SW480 (cell line): ENCODE data around the gene CDH3.
"Not testable (repeated sequence)": the region's sequence is repeated elsewhere in the genome, so short reads cannot be mapped to it uniquely, and the experiment has no call there.

Experiments used
- DNase-seq: peaks from one replicate; pipeline ENCODE4 v3.0.0-alpha.2; 2016; ENCODE audit warnings: low spot score

CDH3 gene

DNA sequence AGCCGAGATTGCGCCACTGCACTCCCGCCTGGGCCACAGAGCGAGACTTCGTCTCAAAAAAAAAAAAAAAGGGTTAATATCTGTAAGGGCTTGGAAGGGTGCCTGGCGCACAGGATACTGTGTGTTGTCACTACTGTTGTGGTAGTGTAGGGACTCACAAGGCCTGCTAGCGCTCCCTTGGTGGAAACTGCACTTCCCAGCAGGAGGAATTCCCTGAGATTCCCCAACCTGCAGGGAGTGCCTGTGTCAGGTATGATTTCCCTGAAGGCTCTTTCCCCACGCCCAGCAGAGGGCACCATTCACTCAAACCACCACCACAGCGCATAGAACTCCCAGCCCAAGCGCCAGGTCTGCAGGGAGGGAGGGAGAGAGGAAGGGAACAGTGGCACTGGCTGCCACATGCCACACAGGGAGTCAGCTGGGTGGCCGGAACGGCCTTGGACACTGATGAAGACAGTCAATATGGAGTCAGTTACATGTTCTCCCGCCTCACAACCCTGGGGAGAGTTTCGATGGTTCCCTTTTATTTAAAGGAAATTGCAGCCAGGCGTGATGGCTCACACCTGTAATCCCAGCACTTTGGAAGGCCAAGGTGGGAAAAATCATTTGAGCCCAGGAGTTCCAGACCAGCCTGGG, 59.2 kb downstream of the CDH3 start:
- peak; percentile 82 for DNase-seq

- DNase-seq, result peak; percentile 94
These were observed 62.4 kb downstream of the CDH3 start for GRCh38 chr16:68707340-68708152.

- DNase-seq, result no peak
These were observed 65.1 kb downstream of the CDH3 start for GRCh38 chr16:68710211-68710610.

DNA sequence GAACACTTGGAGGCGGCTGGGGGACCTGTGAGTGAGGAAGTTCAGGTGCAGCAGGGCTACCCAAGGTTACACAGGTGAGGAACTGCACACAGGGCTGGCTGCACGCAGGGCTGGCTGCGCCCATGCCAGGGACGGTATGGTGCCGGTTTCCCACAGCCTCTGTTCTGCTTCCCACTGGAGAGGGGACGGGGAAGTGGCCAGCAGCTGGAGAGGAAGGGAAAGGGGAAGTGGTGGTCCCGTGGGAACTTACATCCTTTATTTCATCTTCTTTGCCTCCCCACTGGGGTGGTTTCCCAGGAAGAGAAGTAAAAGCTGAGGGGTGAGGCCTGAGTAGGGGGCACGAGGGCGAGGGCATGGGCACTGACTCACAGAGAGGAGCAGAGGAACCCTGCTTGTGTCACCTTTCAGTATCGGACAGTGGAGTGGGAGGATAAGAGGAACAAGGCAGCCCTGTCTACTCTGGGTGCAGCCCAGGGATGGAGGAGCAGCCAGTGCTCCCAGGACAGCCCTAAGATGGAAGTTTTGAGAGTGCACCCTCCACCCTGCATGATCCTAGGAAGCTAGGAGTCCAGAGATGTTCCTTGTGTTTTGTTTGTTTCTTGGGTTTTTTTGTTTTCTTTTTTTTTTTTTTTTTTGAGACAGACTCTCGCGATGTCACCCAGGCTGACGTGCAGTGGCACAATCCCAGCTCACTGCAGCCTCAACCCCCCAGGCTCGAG, 66.5 kb downstream of the CDH3 start:
- no peak for DNase-seq

- no peak for DNase-seq
These were observed 68.3 kb downstream of the CDH3 start for GRCh38 chr16:68713361-68713760.

DNA sequence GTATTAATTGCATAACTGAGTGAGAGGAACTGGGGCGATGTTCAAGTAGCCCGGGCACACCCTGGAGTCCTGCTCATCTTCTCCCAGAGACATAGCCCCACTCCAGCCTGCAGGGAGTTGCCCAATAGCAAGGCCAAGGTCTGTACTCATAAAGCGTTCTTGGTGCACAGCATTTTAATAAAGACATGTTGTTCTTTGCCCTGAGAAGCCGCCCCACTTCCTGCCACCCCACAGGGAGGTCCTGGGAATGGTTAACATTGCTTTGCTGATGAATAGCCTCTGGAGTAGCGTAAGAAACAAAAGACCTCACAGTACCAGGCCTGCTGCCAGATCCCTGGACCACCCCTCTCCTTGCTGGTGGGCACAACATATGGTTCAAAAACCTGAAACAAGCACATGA, 70.4 kb downstream of the CDH3 start:
- no peak for DNase-seq

DNA sequence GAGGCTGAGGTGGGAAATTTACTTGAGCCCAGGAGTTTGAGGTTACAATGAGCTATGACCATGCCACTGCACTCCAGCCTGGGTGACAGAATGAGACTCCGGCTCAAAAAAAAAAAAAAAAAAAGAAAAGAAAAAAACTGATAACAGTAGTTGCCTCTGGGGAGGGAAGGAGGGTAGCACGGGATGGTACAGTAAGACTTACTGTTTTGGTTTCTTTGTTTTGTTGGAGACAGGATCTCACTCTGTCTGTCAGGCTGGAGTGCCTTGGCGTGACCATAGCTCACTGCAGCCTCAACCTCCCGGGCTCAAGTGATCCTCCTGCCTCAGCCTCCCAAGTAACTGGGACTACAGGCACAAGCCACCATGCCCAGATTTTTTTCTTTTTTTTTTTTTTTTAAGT, 71.4 kb downstream of the CDH3 start:
- not testable (repeated sequence) for DNase-seq

GRCh38 chr16:68717684-68718083, 72.6 kb downstream of the CDH3 start:
- DNase-seq, result no peak

DNA sequence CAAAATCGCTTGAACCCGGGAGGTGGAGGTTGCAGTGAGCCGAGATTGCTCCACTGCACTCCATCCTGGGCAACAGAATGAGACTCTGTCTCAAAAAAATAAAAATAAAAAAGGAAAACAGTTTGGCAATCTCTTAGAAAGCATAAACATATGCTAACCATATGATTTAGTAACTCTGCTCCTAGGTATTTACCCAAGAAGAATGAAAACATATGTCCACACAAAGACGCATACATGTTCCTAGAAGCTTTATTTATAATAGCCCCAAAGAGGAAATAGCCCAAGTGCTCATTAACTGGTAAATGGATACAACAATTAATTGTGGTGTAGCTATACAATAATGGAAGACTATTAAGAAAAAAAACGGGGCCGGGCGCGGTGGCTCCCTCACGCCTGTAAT, 73.5 kb downstream of the CDH3 start:
- DNase-seq, result no peak

GRCh38 chr16:68719993-68720489, 74.9 kb downstream of the CDH3 start:
- DNase-seq, result no peak

DNA sequence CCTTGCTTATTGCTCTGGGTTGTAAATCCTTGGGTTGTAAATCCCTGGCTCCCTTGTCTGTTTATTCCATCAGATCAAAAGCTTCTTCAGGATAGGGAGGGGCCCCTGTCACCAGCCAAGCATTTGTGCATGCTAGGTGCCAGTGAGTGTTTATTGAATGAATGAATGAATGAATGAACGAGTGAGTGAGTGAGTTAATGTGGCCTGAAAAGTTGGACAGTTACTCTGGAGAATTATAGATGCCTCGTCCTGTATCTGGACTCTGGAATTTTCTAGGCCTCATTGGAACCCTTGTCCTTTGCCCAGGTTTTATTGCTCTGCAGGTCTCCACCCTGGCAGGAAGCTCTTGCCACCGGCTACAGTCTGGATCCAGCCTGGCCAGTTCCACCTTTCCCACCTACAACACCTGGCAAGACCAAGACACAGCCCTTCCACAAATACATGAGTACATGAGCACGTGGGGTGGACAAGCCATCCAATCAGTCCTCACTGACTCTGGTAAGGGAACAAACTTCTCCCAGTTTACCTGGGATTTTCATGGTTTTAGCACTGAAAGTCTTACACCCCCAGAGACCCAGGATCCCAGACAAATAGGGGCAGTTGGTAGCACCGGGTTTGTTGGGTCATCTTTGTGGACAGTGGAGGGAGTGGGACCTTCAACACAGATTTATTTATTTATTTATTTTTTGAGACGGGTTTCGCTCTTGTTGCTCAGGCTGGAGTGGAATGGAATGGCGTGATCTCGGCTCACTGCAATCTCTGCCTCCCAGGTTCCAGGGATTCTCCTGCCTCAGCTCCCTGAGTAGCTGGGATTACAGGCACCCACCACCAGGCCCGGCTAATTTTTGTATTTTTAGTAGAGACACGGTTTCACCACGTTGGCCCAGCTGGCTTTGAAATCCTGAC, 77.3 kb downstream of the CDH3 start:
- peak; percentile 37 for DNase-seq

DNA sequence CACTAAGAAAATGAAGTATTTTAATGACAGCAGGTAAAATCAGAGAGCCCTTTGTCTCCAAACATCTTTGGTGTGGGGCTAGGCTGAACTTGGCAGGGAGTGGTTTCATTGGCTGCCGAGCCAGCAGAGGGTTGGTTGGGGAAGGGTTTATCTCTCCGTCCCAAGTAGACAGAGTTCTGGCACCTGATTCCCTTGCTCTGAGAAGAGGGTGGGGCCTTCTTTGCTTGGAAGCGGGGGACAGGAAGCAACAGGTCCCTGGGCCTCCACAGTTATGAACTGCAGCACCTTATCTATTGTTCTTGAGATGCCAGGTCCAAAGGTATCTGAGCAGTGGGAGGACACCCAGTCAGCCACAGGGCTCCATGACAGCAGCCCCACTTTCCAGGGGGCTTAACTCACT, 79.7 kb downstream of the CDH3 start:
- DNase-seq, result no peak

GRCh38 chr16:68728523-68728922, 83.4 kb downstream of the CDH3 start:
- DNase-seq, result no peak

GRCh38 chr16:68731637-68732036, 86.5 kb downstream of the CDH3 start:
- no peak for DNase-seq

GRCh38 chr16:68732042-68732680, 87.1 kb downstream of the CDH3 start:
- peak; percentile 55 for DNase-seq

- no peak for DNase-seq
These were observed 87.8 kb downstream of the CDH3 start for GRCh38 chr16:68732741-68733399.

GRCh38 chr16:68733570-68733969, 88.5 kb downstream of the CDH3 start:
- DNase-seq, result no peak

DNA sequence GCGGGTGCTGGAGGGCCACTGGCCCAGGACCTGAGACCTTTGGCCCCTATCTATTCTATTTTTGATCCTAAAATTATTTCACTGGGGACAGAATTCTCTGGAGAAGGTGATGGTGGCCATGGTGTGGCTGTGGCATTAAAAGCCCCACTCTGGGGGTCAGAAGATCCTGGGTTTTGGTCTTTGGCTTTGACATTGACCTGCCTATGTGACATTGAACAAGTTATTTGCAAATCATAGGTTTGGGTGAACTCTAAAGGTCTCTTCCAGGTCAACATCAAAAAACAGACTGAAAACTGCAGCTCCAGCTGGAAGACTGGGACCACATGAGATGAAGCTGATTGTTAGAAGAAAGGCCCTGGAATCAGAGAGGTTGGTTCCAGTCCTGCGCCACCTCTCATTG, 89.7 kb downstream of the CDH3 start:
- DNase-seq, result no peak

DNA sequence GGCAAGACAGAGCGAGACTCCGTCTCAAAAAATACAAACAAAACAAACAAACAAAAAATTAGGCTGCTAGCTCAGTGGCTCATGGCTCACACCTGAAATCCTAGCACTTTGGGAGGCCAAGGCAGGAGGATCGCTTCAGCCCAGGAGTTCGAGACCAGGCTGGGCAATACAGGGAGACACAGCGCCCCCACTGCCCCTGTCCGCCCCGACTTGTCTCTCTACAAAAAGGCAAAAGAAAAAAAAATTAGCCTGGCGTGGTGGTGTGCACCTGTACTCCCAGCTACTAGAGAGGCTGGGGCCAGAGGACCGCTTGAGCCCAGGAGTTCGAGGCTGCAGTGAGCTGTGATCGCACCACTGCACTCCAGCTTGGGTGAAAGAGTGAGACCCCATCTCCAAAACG, 91.5 kb downstream of the CDH3 start:
- DNase-seq, result no peak

GRCh38 chr16:68737046-68737729, 92.1 kb downstream of the CDH3 start, which contains the start of gene CDH1:
CDH1 (plus strand) TSS chr16:68737292; CDS start chr16:68737416, 124 bp downstream.
- DNase-seq, result peak; percentile 85
